ENCODE results near the gene ECE1. TPM values are rescaled to one million over a fixed set of nuclear protein-coding genes. Genes with fewer than 3 reads are reported as not detected.

ECE1 gene
- total and polyA plus RNA-seq, 2 of the 8 experiments (the other 6 are each of a cell fraction or from before 2014, with no cell fraction given) = 21.4 to 36.8 TPM

- TF ChIP-seq CBX5 (IDR thresholded peaks at IDR 0.05; ENCODE audit: low read depth, low read length) = no peak
- TF ChIP-seq, protein P1, sequence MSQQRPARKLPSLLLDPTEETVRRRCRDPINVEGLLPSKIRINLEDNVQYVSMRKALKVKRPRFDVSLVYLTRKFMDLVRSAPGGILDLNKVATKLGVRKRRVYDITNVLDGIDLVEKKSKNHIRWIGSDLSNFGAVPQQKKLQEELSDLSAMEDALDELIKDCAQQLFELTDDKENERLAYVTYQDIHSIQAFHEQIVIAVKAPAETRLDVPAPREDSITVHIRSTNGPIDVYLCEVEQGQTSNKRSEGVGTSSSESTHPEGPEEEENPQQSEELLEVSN (IDR thresholded peaks at IDR 0.05) = no peak
- peak; percentile 83 for TF ChIP-seq KDM1A (IDR thresholded peaks at IDR 0.05; ENCODE audit: borderline replicate concordance, low read length)
- TF ChIP-seq SIX5 (IDR thresholded peaks at IDR 0.05; ENCODE audit: low read depth, low read length) = no peak
- peak; percentile 38 for TF ChIP-seq CTBP2 (IDR thresholded peaks at IDR 0.05; ENCODE audit: borderline replicate concordance, insufficient read depth, insufficient read length, low read length)
- TF ChIP-seq GTF2F1 (IDR thresholded peaks at IDR 0.05; ENCODE audit: borderline replicate concordance, low read depth, low read length) = no peak
- peak; percentile 33; the same call in 1 of the 2 replicates for TF ChIP-seq CEBPB (IDR thresholded peaks at IDR 0.05; ENCODE audit: low read depth, low read length)
- no peak for TF ChIP-seq MAFK (IDR thresholded peaks at IDR 0.05; ENCODE audit: low read depth, low read length)
Measured at GRCh38 chr1:21313886-21314721, 23.8 kb upstream of the ECE1 start (continued).
